HG02840 (cell line): ENCODE measurements around the gene SH3TC2.

Experiments
- ATAC-seq: cut with Tn5 transposase; IDR thresholded peaks from one replicate; pipeline ENCODE4 v1.9.1; 2021; ENCODE audit warnings: mild to moderate bottlenecking, moderate library complexity, moderate number of reproducible peaks; ENCODE audit not compliant: unreplicated experiment, low FRiP score

SH3TC2 gene

GRCh38 chr5:148956477-148957385 is 106.1 kb downstream of the SH3TC2 start:
- ATAC-seq: no peak
